ENCODE results near the gene KRTAP3-3.
"Not testable (repeated sequence)": the region's sequence is repeated elsewhere in the genome, so short reads cannot be mapped to it uniquely, and the experiment has no call there.

The KRTAP3-3 gene

DNA sequence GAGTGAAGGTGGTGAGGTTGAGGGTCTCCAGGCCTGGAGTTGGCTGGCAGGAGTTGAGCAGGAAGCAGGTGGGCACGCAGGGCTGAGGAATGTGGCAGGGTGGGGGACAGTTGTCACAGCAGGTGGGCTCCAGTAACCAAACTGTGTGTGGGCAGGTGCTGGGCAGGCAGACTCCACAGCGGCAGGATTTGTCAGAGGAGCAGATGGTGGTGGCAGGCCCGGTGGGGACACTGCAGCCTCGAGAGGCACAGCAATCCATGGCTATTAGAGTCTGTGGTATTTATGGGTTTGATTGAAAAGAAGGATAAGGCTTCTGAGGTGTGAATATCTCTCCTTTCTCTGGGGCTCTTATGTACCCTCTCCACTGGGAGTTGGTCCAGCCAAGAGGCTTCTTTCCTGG is at the start of gene KRTAP3-3:
Gene KRTAP3-3, minus strand, starts transcription at position 326 of the 400 bp plus-strand sequence. Its CDS starts 67 bp downstream, at position 259.
- Histone ChIP-seq H3K9ac (ENCODE audit: low read length) (no peak within 1 kb of the TSS), H3K4me3 (ENCODE audit: low read length) (no peak within 1 kb of the TSS), H3K36me3 (ENCODE audit: control insufficient read depth, insufficient read depth, low read length) (no peaks in the 10 kb centered on the region), H3K9me3 (ENCODE audit: control insufficient read depth, low read length) (no peaks in the 10 kb centered on the region), H3K27me3 (ENCODE audit: control insufficient read depth, insufficient read depth, low read length) (no peaks in the 10 kb centered on the region), H3K4me1 (ENCODE audit: control insufficient read depth, insufficient read depth, low read length) (no peaks in the 10 kb centered on the region)

DNA sequence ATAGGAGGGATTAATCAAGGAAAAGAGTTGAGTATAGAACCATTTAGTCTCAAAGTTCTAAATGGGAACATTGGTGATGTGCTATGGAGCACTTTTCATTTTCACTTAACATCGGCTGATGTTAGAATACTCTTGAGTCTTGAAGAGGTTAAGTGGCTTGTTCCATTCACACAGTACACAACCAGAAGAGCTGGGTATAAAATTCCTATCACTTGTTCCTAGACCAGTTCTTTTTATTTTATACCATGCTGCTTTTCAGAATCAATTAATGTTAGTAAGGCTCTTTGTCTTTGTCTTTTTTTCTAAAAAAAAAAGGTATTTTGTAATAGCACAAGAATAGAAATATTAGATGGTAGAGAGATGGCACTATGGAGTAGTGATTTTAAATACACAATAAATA is 49.0 kb upstream of the KRTAP3-3 start:
- Histone ChIP-seq H3K4me3 (ENCODE audit: low read length) (no peak overlapping the region), H3K9me3 (ENCODE audit: control insufficient read depth, low read length) (no peaks in the 10 kb centered on the region), H3K9ac (ENCODE audit: low read length) (no peak overlapping the region), H3K36me3 (ENCODE audit: control insufficient read depth, insufficient read depth, low read length) (no peaks in the 10 kb centered on the region), H3K4me1 (ENCODE audit: control insufficient read depth, insufficient read depth, low read length) (no peaks in the 10 kb centered on the region), H3K27me3 (ENCODE audit: control insufficient read depth, insufficient read depth, low read length) (peaks cover 5% of the 10 kb centered on the region)

DNA sequence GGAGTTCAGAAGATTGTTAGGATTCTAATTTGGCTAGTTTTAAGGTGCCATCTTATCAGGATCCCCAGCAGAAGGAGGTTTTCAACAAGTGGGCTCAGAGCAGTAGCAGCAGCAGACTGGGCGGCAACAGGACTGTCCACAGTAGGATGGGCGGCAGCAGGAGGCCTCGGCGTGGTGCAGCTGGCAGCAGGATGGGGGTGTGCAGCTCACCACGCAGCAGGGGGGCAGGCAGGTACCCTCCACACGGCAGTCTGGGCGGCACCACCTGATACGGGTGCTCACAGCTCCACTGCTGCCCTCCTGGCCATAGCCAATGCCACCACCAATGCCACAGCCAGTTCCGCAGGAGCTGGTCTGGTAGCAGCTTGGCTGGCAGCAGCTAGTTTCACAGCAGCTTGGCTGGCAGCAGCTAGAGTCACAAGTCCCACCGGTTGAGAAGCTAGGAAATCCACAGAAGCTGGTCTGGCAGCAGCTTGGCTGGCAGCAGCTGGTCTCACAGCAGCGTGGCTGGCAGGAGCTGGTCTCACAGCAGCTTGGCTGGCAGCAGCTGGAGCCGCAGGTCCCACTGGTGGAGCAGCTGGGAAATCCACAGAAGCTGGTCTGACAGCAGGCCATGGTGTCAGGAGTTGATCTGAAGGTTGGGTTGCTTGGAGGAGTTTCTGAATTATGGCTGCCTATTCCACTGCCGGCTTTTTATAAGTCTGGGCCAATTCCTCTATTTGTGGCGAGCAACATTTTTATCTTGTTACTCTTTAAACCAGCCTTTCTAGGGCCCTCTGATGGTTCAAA is 47.0 kb upstream of the KRTAP3-3 start, which contains the start of gene KRTAP1-1:
Gene KRTAP1-1, minus strand, starts transcription at position 668 of the 789 bp plus-strand sequence. Its CDS starts 53 bp downstream, at position 615.
- not testable (repeated sequence) for H3K36me3 ChIP-seq (ENCODE audit: control insufficient read depth, insufficient read depth, low read length); H3K9ac ChIP-seq (ENCODE audit: low read length); H3K4me1 ChIP-seq (ENCODE audit: control insufficient read depth, insufficient read depth, low read length); H3K27me3 ChIP-seq (ENCODE audit: control insufficient read depth, insufficient read depth, low read length); H3K9me3 ChIP-seq (ENCODE audit: control insufficient read depth, low read length); H3K4me3 ChIP-seq (ENCODE audit: low read length)

DNA sequence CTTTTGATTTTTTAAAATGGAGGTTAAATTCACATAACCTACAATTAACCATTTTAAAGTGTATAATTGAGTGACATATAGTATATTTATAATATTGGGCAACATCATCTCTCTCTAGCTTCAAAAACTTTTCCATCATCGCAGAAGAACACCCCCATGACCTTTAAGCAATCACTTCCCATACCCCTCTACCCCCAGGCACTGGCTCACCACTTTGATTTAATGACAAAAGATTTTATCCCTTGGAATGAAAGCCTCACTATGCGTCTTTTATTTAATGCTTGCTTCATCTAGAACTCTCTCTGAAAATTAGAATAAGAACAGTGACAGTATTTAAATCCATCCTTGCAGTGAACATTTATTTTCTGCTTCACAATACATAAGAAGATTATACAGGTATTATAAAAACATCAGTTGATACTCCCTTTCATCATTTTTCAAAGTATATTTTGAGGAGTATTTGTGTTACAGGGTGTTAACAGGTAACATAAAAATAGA is 43.9 kb upstream of the KRTAP3-3 start:
- Histone ChIP-seq H3K4me1 (ENCODE audit: control insufficient read depth, insufficient read depth, low read length) (no peaks in the 10 kb centered on the region), H3K27me3 (ENCODE audit: control insufficient read depth, insufficient read depth, low read length) (peaks cover 2% of the 10 kb centered on the region), H3K9ac (ENCODE audit: low read length) (no peak overlapping the region), H3K4me3 (ENCODE audit: low read length) (no peak overlapping the region), H3K9me3 (ENCODE audit: control insufficient read depth, low read length) (no peaks in the 10 kb centered on the region), H3K36me3 (ENCODE audit: control insufficient read depth, insufficient read depth, low read length) (no peaks in the 10 kb centered on the region)

DNA sequence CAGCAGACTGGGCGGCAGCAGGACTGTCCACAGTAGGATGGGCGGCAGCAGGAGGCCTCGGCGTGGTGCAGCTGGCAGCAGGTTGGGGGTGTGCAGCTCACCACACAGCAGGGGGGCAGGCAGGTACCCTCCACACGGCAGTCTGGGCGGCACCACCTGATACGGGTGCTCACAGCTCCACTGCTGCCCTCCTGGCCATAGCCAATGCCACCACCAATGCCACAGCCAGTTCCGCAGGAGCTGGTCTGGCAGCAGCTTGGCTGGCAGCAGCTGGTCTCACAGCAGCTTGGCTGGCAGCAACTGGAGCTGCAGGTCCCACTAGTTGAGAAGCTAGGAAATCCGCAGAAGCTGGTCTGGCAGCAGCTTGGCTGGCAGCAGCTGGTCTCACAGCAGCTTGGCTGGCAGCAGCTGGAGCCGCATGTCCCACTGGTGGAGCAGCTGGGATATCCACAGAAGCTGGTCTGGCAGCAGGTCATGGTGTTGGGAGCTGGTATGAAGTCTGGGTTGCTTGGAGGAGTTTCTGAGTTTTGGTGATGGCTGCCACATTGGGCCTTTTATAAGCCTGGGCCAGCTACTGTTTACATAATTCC is 40.5 kb upstream of the KRTAP3-3 start, which contains the start of gene KRTAP1-3:
Gene KRTAP1-3, minus strand, starts transcription at position 529 of the 590 bp plus-strand sequence. Its CDS starts 53 bp downstream, at position 476.
- H3K27me3 ChIP-seq (ENCODE audit: control insufficient read depth, insufficient read depth, low read length); H3K4me3 ChIP-seq (ENCODE audit: low read length); H3K36me3 ChIP-seq (ENCODE audit: control insufficient read depth, insufficient read depth, low read length); H3K9me3 ChIP-seq (ENCODE audit: control insufficient read depth, low read length); H3K9ac ChIP-seq (ENCODE audit: low read length); H3K4me1 ChIP-seq (ENCODE audit: control insufficient read depth, insufficient read depth, low read length): not testable (repeated sequence)

DNA sequence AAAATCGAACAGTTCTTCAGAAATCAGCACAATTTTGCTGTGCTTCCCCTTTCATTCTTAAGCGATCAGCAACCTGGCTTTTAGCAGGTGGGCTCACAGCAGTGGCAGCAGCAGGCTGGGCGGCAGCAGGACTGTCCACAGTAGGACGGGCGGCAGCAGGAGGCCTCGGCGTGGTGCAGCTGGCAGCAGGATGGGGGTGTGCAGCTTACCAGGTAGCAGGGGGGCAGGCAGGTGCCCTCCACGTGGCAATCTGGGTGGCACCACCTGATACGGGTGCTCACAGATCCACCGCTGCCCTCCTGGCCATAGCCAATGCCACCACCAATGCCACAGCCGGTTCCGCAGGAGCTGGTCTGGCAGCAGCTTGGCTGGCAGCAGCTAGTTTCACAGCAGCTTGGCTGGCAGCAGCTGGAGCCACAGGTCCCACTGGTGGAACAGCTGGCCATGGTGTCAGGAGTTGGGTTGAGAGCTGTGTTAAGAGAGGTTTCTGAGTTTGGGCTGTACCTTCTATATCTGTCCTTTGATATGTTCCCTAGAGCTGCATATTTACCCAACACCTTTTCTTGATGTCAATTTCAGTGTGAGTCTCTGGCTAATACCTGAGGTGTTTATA is 35.8 kb upstream of the KRTAP3-3 start, which contains the start of gene KRTAP1-4:
Gene KRTAP1-4, minus strand, starts transcription at position 563 of the 613 bp plus-strand sequence. Its CDS starts 117 bp downstream, at position 446.
- Histone ChIP-seq H3K36me3 (ENCODE audit: control insufficient read depth, insufficient read depth, low read length) (no peaks in the 10 kb centered on the region), H3K4me1 (ENCODE audit: control insufficient read depth, insufficient read depth, low read length) (no peaks in the 10 kb centered on the region), H3K9ac (ENCODE audit: low read length) (no peak within 1 kb of the TSS), H3K4me3 (ENCODE audit: low read length) (no peak within 1 kb of the TSS), H3K27me3 (ENCODE audit: control insufficient read depth, insufficient read depth, low read length) (no peaks in the 10 kb centered on the region), H3K9me3 (ENCODE audit: control insufficient read depth, low read length) (no peaks in the 10 kb centered on the region)

DNA sequence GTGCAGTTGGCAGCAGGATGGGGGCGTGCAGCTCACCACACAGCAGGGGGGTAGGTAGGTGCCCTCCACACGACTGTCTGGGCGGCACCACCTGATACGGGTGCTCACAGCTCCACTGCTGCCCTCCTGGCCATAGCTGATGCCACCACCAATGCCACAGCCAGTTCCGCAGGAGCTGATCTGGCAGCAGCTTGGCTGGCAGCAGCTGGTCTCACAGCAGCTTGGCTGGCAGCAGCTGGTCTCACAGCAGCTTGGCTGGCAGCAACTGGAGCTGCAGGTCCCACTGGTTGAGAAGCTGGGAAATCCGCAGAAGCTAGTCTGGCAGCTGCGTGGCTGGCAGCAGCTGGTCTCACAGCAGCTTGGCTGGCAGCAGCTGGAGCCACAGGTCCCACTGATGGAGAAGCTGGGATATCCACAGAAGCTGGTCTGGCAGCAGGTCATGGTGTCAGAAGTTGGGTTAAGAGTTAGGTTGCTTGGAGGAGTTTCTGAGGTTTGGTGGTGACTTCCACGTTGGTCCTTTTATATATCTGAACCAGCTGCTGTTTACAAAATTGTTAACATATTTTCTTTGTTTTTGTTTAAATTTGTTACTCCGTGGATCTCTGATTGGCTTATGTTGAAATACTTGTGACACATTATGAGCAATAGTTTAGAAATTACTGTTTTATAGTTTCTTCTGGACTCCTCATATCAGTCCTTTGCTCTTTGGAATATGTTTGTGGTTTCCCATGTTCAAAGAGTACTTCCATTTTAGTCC is 32.9 kb upstream of the KRTAP3-3 start, which contains the start of gene KRTAP1-5:
Gene KRTAP1-5, minus strand, starts transcription at position 494 of the 757 bp plus-strand sequence. Its CDS starts 53 bp downstream, at position 441.
- no peaks in the 10 kb centered on the region for H3K4me1 ChIP-seq (ENCODE audit: control insufficient read depth, insufficient read depth, low read length)
- H3K27me3 ChIP-seq (ENCODE audit: control insufficient read depth, insufficient read depth, low read length), result no peaks in the 10 kb centered on the region
- H3K9me3 ChIP-seq (ENCODE audit: control insufficient read depth, low read length), result no peaks in the 10 kb centered on the region
- H3K4me3 ChIP-seq (ENCODE audit: low read length), result no peak within 1 kb of the TSS
- no peaks in the 10 kb centered on the region for H3K36me3 ChIP-seq (ENCODE audit: control insufficient read depth, insufficient read depth, low read length)
- H3K9ac ChIP-seq (ENCODE audit: low read length), result no peak within 1 kb of the TSS

DNA sequence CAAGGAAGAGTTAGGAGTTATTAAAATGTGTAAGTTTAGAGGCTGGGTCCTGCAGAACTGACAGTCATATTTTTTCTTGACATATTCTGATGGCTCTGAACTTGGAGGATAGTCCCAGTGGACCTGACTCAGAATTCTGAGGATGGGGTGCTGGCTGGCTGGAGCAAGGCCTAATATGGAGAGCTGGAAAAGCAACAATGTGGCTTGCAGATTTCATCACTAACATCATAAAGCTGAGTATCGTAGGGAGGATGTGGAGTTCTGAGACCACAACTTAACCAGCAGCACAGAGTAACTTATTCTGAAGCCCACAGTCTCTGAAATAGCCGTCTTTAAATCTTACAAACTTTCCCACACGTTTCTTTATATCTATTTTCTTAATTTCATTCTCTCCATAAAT is 30.7 kb upstream of the KRTAP3-3 start:
- Histone ChIP-seq H3K9ac (ENCODE audit: low read length) (no peak overlapping the region), H3K27me3 (ENCODE audit: control insufficient read depth, insufficient read depth, low read length) (no peaks in the 10 kb centered on the region), H3K4me3 (ENCODE audit: low read length) (no peak overlapping the region), H3K36me3 (ENCODE audit: control insufficient read depth, insufficient read depth, low read length) (no peaks in the 10 kb centered on the region), H3K4me1 (ENCODE audit: control insufficient read depth, insufficient read depth, low read length) (no peaks in the 10 kb centered on the region), H3K9me3 (ENCODE audit: control insufficient read depth, low read length) (no peaks in the 10 kb centered on the region)

DNA sequence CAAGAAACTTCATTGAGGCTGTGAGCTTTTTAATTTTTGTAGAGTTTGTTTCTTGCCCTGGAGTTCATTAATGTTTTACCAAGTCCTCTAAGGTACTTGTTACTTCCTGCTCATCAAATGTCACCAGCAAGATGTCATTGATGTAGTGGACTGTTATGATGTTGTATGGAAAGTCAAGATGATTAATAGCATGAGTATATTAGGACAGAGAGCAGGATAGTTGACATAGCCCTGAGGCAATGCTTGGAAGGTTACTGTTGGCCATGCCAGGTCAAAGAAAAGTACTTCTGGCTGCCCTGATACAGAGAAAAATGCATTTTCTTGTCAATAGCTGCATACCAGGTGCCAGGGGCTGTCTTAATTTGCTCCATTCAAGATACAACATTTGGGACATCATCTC is 26.4 kb upstream of the KRTAP3-3 start:
- no peak overlapping the region for H3K9ac ChIP-seq (ENCODE audit: low read length)
- no peaks in the 10 kb centered on the region for H3K27me3 ChIP-seq (ENCODE audit: control insufficient read depth, insufficient read depth, low read length)
- H3K4me3 ChIP-seq (ENCODE audit: low read length), result no peak overlapping the region
- no peaks in the 10 kb centered on the region for H3K36me3 ChIP-seq (ENCODE audit: control insufficient read depth, insufficient read depth, low read length)
- no peaks in the 10 kb centered on the region for H3K9me3 ChIP-seq (ENCODE audit: control insufficient read depth, low read length)
- no peaks in the 10 kb centered on the region for H3K4me1 ChIP-seq (ENCODE audit: control insufficient read depth, insufficient read depth, low read length)

DNA sequence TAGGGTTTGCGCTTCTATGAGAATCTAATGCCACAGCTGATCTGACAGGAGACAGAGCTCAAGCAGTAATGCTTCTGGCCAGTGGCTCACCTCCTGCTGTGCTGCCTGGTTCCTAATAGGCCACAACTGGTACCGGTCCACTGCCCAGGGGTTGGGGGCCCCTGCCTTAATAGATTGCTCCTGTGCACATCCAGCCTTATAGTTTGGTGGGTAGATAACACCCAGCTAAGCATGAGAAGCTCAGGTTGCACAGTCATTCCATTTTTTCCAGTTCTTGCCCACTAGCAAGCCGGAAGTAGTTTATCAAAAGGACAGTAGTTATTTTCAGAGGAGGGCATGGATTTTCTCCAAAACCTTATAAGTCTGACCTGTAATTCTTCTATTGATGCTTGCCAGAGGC is 25.5 kb upstream of the KRTAP3-3 start:
- no peaks in the 10 kb centered on the region for H3K9me3 ChIP-seq (ENCODE audit: control insufficient read depth, low read length)
- no peaks in the 10 kb centered on the region for H3K36me3 ChIP-seq (ENCODE audit: control insufficient read depth, insufficient read depth, low read length)
- H3K27me3 ChIP-seq (ENCODE audit: control insufficient read depth, insufficient read depth, low read length), result no peaks in the 10 kb centered on the region
- no peak overlapping the region for H3K9ac ChIP-seq (ENCODE audit: low read length)
- H3K4me1 ChIP-seq (ENCODE audit: control insufficient read depth, insufficient read depth, low read length), result no peaks in the 10 kb centered on the region
- no peak overlapping the region for H3K4me3 ChIP-seq (ENCODE audit: low read length)

DNA sequence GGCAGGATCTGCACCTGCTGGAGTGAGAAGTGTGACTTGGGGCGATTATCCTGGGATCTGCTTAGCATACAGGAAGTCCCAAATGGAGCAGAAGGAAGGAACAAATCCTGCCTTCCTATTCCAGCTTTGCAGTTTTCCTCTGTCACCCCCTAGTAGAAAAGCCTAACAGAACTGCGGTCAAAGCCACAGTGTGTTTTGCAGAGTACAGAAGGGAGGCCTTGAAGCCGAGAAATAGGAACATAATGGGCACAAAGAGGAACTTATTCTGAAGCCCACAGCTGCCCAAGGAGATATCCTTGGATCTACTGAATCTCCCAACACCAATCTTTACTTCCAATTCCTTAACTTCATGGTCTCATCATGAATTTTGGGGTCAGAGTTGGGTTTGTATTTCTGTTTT is 24.6 kb upstream of the KRTAP3-3 start:
- no peak overlapping the region for H3K4me3 ChIP-seq (ENCODE audit: low read length)
- no peaks in the 10 kb centered on the region for H3K27me3 ChIP-seq (ENCODE audit: control insufficient read depth, insufficient read depth, low read length)
- H3K4me1 ChIP-seq (ENCODE audit: control insufficient read depth, insufficient read depth, low read length), result no peaks in the 10 kb centered on the region
- no peaks in the 10 kb centered on the region for H3K36me3 ChIP-seq (ENCODE audit: control insufficient read depth, insufficient read depth, low read length)
- no peak overlapping the region for H3K9ac ChIP-seq (ENCODE audit: low read length)
- no peaks in the 10 kb centered on the region for H3K9me3 ChIP-seq (ENCODE audit: control insufficient read depth, low read length)

Measured in mucosa of stomach (tissue), 1 donor.